Smooth muscle cell of the umbilical artery (primary cell): Measurements from ENCODE around the gene CCL25. TPM values are rescaled to one million over a fixed set of nuclear protein-coding genes. Genes with fewer than 3 reads are reported as not detected.

ENCODE experiments used
- total RNA-seq: library from RNA; depleted of rRNA; stranded (reverse); fragments of >200 nt; gene quantifications from 2 replicates; pipeline ENCODE4 v1.2.3, GENCODE V29; 2014

CCL25 gene, protein sequence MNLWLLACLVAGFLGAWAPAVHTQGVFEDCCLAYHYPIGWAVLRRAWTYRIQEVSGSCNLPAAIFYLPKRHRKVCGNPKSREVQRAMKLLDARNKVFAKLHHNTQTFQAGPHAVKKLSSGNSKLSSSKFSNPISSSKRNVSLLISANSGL
- total RNA-seq, result not detected in 2 replicates

DNA sequence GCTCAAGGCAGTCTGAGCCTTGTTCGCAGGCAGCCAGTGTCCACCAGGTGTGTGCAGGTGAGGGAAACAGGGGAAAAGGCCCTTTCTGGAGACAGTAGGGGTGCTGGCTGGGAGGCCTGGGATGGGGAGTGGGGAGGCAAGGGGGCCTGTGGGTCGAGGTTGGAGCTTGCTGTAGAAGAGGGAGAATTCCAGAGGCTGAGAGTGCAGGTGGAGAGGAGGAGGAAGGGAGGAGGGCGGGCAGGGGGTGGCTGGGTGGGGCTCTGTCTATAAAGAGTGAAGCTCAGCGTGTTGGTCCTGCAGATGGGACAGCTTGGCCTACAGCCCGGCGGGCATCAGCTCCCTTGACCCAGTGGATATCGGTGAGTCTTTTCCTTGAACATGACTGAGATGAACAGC, at the start of gene CCL25:
TSS of gene CCL25 (plus strand) at position 297 of the 396 bp plus-strand sequence. CDS start 290 bp downstream, outside the sequence.

DNA sequence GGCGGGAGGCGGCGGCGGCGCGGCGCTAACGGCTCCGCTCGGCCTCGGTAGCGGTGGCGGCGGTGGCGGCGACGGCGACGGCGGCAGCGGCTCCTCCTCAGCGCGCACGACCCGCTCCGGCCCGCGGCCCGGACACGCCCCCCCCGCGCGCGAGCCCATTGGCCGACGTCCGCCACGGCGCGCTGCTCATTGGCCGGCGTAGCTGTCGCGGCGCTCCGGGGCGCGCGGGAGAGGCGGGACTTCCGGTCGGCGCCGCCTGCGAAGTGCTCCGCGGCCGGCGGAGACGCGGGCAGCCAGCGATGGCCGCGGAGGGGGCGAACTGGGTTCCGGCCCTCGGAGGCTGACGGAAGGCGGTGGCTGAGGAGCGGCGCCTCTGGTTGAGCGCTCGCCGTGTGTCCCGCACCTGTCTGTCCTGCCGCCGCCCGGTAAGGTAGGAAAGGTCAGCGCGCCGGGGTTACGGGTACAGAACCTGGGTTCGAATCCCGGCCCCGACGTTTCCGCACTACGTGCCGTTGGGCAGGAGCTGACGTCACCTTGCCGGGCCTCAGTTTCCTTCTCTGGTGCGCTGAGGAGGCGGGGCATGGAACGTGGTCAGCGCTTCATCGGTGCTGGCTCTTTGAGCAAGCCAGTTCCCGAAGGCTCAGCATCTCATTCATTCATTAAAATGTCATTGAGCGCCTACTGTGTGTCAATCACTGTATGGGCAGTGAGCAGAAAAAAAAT, 46.9 kb upstream of the CCL25 start, which contains the start of gene ELAVL1:
TSS of gene ELAVL1 (minus strand) at position 108 of the 723 bp plus-strand sequence. CDS start 13,826 bp downstream, outside the sequence.

Other genes with a start within 250 kb of the CCL25 start
- 19.0 and 25.4 TPM in 2 replicates for gene EVI5L, start 222.5 kb upstream of the CCL25 start, total RNA-seq
- 0.09 TPM in 1 of 2 replicates, not detected in the other for gene PRR36, start 178.4 kb upstream of the CCL25 start, total RNA-seq
- gene LRRC8E, start 164.2 kb upstream of the CCL25 start, total RNA-seq, result 5.9 TPM in 2 replicates
- gene MAP2K7, start 148.9 kb upstream of the CCL25 start, total RNA-seq, result 7.4 and 13.7 TPM in 2 replicates
- gene TGFBR3L, start 137.9 kb upstream of the CCL25 start, total RNA-seq, result 1.7 and 2.7 TPM in 2 replicates
- gene SNAPC2, start 132.4 kb upstream of the CCL25 start, total RNA-seq, result 9.5 and 19.7 TPM in 2 replicates
- gene CTXN1, start 126.6 kb upstream of the CCL25 start, total RNA-seq, result 2.1 and 9.5 TPM in 2 replicates
- 42.5 and 45.9 TPM in 2 replicates for gene TIMM44, start 109.1 kb upstream of the CCL25 start, total RNA-seq
- 35.6 and 74.0 TPM in 2 replicates for gene ELAVL1, start 47.1 kb upstream of the CCL25 start, total RNA-seq
- not detected in 2 replicates for gene FBN3, start 96.8 kb downstream of the CCL25 start, total RNA-seq
- 11.0 and 19.0 TPM in 2 replicates for gene CERS4, start 156.6 kb downstream of the CCL25 start, total RNA-seq